ENCODE data around the gene PITHD1.

DNA sequence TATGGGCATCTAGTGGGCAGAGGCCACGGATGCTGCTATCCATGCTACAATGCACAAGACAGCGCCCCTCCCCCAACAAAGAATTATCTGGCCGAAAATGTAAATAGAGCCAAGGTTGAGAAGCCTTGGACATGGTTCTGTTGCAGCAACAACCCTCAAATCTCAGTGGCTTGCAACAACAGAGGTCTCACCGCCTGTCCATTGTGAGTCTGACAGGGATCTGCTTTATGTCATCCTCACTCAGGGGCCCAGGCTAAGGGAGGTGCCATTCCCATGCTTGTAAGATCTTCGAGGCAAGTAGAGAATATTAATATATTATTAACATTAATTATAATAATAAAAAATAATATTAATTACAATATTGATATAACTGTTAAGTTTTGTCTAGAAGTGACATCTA, 9.5 kb upstream of the PITHD1 start:
- no peak for TF ChIP-seq CTCF (conservative IDR thresholded peaks at IDR 0.05 in 1 of 2, IDR thresholded peaks at IDR 0.05 in 1 of 2; ENCODE audit: extremely low read depth in 1 of 2, insufficient read depth in 1 of 2, low read depth in 1 of 2, low read length in 2 of 2)
- no peak for TF ChIP-seq EZH2 (IDR thresholded peaks at IDR 0.05; ENCODE audit: borderline replicate concordance, low read length)

Measured in mammary epithelial cell (primary cell).